Colon (tissue), 2 donors: ENCODE data around the gene FKBP4.

Source experiments
- FAIRE-seq: peaks from 2 replicates; lab custom pipeline; 2012; peaks lifted over from hg19 to GRCh38; lab: Jason Lieb, UNC
- donor health status: control.
- donor health status: control.

FKBP4 gene

DNA sequence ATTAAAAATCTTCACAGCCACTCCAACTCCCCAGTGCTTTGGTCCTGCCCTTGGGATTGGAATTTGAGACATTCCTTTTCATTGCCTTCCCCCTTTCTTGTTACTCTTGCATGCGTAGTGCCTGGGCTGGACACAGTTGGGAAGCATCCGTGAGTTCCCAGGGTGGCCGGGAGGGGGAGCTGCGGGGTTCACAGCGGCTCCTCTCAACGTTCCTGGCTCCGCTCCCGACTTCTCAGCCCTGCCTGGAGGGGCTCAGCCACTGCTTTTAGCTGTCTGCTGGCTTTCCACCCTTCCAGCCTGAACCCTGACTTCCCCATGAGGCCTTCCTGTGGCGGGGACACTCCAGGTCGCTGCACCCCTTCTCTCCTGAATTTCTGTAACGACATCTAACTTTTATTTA is 58.9 kb downstream of the FKBP4 start:
- FAIRE-seq: no peak
